C4-2B (cell line): Measurements from ENCODE around the gene SH3BP2.

Source experiments
- ZFX ChIP-seq: fragments of 450-650 bp; IDR thresholded peaks from 2 replicates; pipeline ENCODE4 v1.6.1; 2017
- TF ChIP-seq, protein P1 (sequence below): fragments of 450-650 bp; conservative IDR thresholded peaks from 2 replicates; pipeline ENCODE4 v1.5.1; 2017; ENCODE audit warnings: mild to moderate bottlenecking

DNA sequence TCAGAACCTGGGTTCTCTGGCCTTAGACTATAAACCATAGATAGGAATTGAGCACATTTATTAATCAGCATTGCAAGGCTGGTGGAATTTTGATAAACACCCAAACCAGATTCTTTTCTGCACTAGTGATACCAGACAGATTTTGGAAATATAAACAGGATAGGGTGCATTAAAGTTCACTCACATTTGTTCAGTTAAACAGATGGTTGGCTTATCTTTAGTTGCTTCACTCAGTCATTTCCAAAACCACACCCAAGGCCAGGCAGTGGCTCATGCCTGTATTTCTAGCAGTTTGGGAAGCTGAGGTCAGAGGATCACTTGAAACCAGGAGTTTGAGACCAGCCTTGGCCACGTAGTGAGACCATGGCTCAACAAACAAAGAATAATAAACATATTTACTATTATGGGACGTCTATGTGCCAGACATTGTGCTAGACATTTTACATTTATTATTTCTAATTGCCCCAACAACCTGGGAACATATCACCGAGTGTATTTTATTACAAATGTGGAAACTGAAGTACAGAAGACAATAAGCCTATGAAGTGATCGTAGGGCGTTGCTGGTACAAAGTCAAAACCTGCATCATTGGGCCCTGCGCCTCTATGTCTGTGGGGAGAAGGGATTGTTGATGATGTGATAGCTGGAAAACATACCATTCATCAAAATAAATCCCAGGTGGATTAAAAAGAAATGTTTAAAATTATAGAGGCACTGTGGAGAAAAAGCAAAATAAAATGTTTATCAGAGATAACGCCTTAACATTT lies 65.7 kb downstream of the SH3BP2 start:
- TF ChIP-seq, protein P1, sequence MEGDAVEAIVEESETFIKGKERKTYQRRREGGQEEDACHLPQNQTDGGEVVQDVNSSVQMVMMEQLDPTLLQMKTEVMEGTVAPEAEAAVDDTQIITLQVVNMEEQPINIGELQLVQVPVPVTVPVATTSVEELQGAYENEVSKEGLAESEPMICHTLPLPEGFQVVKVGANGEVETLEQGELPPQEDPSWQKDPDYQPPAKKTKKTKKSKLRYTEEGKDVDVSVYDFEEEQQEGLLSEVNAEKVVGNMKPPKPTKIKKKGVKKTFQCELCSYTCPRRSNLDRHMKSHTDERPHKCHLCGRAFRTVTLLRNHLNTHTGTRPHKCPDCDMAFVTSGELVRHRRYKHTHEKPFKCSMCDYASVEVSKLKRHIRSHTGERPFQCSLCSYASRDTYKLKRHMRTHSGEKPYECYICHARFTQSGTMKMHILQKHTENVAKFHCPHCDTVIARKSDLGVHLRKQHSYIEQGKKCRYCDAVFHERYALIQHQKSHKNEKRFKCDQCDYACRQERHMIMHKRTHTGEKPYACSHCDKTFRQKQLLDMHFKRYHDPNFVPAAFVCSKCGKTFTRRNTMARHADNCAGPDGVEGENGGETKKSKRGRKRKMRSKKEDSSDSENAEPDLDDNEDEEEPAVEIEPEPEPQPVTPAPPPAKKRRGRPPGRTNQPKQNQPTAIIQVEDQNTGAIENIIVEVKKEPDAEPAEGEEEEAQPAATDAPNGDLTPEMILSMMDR = no peak
- TF ChIP-seq ZFX = no peak
